ENCODE measurements around the gene MAGEA4. TPM values are rescaled to one million over a fixed set of nuclear protein-coding genes. Genes with fewer than 3 reads are reported as not detected.
"Not testable (repeated sequence)": the region's sequence is repeated elsewhere in the genome, so short reads cannot be mapped to it uniquely, and the experiment has no call there.

The MAGEA4 gene
- total and polyA plus RNA-seq, 5 donors: not detected

DNA sequence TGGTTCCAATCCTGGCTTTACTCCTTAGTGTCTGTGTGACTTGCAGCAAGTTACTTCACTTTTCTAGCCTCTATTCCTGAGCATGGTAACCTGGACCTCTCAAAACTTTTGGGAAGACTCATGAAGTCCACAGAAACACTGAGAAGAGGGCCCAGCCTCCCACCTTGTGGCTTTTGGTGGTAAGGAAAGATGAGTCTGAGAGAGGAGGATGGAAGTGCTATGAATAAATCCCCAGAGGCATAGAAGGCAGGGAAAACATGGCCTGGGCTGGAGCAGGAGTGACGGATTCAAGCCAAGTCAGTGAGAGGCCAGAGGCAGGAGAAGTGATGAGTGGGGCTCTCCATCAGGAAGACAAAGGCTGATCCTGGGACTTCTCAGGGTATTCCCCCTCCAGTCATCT is 10.9 kb upstream of the MAGEA4 start:
- ATAC-seq: no peak
- Histone ChIP-seq H3K4me3 (ENCODE audit: low read length) (no peak overlapping the region), H3K4me1 (ENCODE audit: control insufficient read depth, insufficient read depth, low read length) (no peaks in the 10 kb centered on the region), H3K27ac (ENCODE audit: low read length) (no peak overlapping the region), H3K9me3 (ENCODE audit: control insufficient read depth, low read length) (no peaks in the 10 kb centered on the region), H3K27me3 (ENCODE audit: control insufficient read depth, insufficient read depth) (no peaks in the 10 kb centered on the region)
- intact Hi-C loops (cut with DNase I): no loop called here
- WGBS: 55% methylated on average over 1 of the region's 1 CpG
- DNase-seq: no peak

DNA sequence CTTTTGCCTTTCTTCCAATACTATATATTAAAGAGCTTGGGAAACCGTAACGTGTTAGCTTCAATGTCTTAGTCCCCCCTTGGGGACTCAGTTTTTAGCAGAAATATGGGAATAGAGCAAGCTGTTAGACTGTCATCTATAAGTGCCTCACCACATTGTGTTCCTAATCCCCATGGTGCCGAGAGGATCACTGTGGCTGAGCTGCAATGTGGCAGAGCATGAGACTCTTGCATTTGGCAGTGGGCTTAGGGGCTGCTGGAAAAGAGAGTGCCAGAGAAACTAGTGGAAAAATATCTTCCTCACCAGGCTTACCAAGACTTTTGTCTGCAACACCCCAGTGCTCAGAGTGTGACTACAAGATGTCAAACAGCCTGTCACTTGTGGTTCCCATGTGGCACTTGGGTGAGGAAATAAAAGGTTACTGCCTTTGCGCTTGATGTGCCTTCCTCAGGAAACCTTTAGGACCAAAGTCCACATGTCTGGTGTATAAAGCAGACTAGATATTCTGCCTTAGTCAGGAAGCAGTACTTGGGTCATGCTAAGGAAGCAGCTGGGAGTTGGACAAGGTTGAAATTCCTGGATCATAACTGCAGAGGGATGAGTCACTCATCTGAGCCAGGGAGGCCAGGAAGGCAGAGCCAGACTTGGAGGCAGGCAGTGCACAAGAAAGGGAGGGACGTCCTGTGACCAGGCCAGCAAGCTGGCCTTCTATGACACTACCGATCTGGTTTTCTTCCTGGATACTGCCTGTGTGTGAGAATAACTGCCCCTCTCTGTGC is 9.7 kb upstream of the MAGEA4 start:
- no peaks in the 10 kb centered on the region for H3K4me1 ChIP-seq (ENCODE audit: control insufficient read depth, insufficient read depth, low read length)
- intact Hi-C loops (cut with DNase I): no loop called here
- DNase-seq (peak in 2 of 3 donors; percentile 43 to 52), ATAC-seq (peak; percentile 76 to 95)
- WGBS: 56% methylated on average over 6 of the region's 6 CpGs
- H3K9me3 ChIP-seq (ENCODE audit: control insufficient read depth, low read length): no peaks in the 10 kb centered on the region
- no peak overlapping the region for H3K4me3 ChIP-seq (ENCODE audit: low read length)
- H3K27ac ChIP-seq (ENCODE audit: low read length): no peak overlapping the region
- no peaks in the 10 kb centered on the region for H3K27me3 ChIP-seq (ENCODE audit: control insufficient read depth, insufficient read depth)

DNA sequence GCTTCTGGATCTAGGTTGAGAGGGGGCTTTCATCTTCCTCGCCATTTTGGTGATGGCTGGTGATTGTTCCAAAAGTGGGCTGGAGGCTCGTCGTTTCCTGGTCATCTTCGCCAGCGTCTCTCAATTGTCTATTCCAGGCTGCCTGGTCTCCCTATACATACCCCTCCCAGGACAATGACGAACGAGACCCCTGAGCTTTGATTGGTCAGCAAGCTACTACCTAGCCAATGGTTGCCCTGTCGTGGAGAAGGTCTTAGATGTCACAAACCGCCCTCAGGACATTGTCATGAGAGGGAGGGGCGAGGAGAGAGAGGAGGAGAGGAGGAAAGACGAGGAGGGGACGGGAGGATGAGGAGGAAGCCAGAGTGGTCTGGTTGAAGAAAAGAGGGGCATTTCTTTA is 7.7 kb upstream of the MAGEA4 start:
- no peak overlapping the region for H3K4me3 ChIP-seq (ENCODE audit: low read length)
- ATAC-seq (no peak), DNase-seq (no peak)
- intact Hi-C loops (cut with DNase I): no loop called here
- H3K9me3 ChIP-seq (ENCODE audit: control insufficient read depth, low read length): no peaks in the 10 kb centered on the region
- no peaks in the 10 kb centered on the region for H3K27me3 ChIP-seq (ENCODE audit: control insufficient read depth, insufficient read depth)
- no peak overlapping the region for H3K27ac ChIP-seq (ENCODE audit: low read length)
- no peaks in the 10 kb centered on the region for H3K4me1 ChIP-seq (ENCODE audit: control insufficient read depth, insufficient read depth, low read length)
- WGBS: 86% methylated on average over 12 of the region's 12 CpGs

DNA sequence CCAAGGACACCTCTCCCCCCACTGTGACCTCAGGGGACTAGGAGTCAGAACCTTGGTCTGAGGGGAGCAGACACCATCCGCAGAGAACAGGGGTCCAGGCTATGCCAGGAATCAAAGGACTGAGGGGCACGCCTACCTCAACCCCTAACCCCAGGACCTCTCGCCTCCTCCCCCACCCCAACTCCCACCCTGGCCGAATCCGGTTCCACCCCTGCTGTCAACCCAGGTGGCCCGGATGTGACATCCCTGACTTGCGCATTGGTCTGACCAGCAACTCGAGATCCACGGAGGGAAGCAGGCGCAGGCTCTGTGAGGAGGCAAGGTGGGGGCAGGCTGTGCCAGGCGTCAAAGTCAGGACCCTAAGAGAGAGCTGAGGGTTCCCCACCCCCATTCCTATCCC is 468 bp upstream of the MAGEA4 start:
- WGBS: 78% methylated on average over 11 of the region's 11 CpGs
- no peaks in the 10 kb centered on the region for H3K27me3 ChIP-seq (ENCODE audit: control insufficient read depth, insufficient read depth)
- H3K9me3 ChIP-seq (ENCODE audit: control insufficient read depth, low read length): no peaks in the 10 kb centered on the region
- H3K27ac ChIP-seq (ENCODE audit: low read length): no peak overlapping the region
- no peak for ATAC-seq
- no peak for DNase-seq
- H3K4me3 ChIP-seq (ENCODE audit: low read length): no peak overlapping the region
- intact Hi-C loops (cut with DNase I): no loop called here
- no peaks in the 10 kb centered on the region for H3K4me1 ChIP-seq (ENCODE audit: control insufficient read depth, insufficient read depth, low read length)

DNA sequence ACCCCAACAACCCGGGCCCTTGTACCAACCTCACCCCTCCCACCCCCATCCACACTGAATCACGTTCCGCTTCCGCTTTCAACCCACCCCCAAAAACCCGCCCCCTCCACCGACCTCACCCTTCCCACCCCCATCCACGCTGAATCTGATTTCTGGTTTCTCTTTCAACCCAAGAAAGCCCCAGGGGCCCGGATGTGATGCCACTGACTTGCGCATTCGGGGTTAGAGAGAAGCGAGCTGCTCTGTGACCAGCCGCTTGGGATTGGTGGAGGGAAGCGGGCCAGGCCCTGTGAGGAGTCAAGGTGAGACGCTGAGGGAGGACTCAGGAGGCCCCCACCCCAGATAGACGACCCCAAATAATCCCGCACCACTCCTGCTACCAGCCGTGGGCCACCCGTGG is 6.0 kb downstream of the MAGEA4 start:
- 94% methylated on average over 16 of the region's 18 CpGs for WGBS
- ATAC-seq; intact Hi-C loops (cut with DNase I); H3K4me1 ChIP-seq (ENCODE audit: control insufficient read depth, insufficient read depth, low read length); H3K27me3 ChIP-seq (ENCODE audit: control insufficient read depth, insufficient read depth); H3K4me3 ChIP-seq (ENCODE audit: low read length); H3K27ac ChIP-seq (ENCODE audit: low read length); DNase-seq; H3K9me3 ChIP-seq (ENCODE audit: control insufficient read depth, low read length): not testable (repeated sequence)

DNA sequence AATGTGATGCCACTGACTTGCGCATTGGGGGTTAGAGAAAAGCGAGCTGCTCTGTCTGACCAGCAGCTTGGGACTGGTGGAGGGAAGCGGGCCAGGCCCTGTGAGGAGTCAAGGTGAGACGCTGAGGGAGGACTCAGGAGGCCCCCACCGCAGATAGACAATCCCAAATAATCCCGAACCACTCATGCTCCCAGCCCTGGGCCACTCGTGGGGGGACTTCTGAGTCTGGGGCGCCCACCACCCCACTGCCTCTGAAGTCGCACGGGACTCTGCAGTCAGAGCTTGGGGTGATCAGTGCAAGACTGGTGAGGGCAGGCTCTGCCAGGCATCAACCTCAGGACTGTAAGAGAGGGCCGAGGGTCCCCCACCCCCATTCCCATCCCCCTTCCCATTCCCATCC is 6.9 kb downstream of the MAGEA4 start:
- no peak for DNase-seq
- 97% methylated on average over 11 of the region's 11 CpGs for WGBS
- intact Hi-C loops (cut with DNase I): no loop called here

DNA sequence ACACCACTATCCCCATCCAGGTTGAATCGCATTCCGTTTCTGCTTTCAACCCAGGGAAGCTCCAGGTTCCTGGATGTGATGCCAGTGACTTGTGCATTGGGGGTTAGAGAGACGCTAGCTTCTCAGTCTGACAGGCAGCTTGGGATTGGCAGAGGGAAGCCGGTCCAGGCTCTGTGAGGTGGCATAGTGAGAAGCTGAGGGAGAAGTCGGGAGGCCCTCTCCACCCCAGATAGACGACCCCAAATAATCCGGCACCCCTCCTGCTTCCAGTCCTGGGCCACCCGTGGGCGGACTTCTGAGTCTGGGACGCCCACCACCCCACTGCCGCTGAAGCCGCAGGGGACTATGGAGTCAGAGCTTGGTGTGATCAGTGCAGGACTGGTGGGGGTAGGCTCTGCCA is 7.4 kb downstream of the MAGEA4 start:
- Histone ChIP-seq H3K4me3 (ENCODE audit: low read length) (no peak overlapping the region), H3K27me3 (ENCODE audit: control insufficient read depth, insufficient read depth) (no peaks in the 10 kb centered on the region), H3K4me1 (ENCODE audit: control insufficient read depth, insufficient read depth, low read length) (no peaks in the 10 kb centered on the region), H3K9me3 (ENCODE audit: control insufficient read depth, low read length) (no peaks in the 10 kb centered on the region), H3K27ac (ENCODE audit: low read length) (no peak overlapping the region)
- no peak for DNase-seq
- ATAC-seq: no peak
- 93% methylated on average over 12 of the region's 12 CpGs for WGBS
- intact Hi-C loops (cut with DNase I): no loop called here

More for the DNA sequence above, 6.9 kb downstream of the MAGEA4 start:
- H3K9me3 ChIP-seq (ENCODE audit: control insufficient read depth, low read length): no peaks in the 10 kb centered on the region
- H3K27me3 ChIP-seq (ENCODE audit: control insufficient read depth, insufficient read depth): no peaks in the 10 kb centered on the region
- no peak for ATAC-seq
- H3K4me1 ChIP-seq (ENCODE audit: control insufficient read depth, insufficient read depth, low read length): no peaks in the 10 kb centered on the region
- no peak overlapping the region for H3K4me3 ChIP-seq (ENCODE audit: low read length)
- no peak overlapping the region for H3K27ac ChIP-seq (ENCODE audit: low read length)

DNA sequence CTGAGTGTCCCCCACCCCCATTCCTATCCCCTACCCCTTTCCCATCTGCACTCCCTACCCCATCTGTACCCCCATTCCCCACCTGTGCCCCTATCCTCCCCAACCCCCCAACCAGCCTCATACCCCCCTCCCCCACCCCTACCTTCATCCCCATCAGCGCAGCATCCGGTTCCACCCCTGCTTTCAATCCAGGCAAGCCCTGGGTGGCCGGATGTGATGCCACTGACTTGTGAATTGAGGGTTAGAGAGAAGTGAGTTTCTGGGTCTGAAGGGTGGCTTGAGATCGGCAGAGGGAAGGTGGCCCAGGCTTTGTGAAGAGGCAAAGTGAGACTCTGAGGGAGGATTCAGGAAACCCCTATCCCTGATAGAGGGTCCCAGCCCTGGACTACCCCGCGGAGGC is 7.8 kb downstream of the MAGEA4 start:
- Histone ChIP-seq H3K4me3 (ENCODE audit: low read length) (no peak overlapping the region), H3K4me1 (ENCODE audit: control insufficient read depth, insufficient read depth, low read length) (no peaks in the 10 kb centered on the region), H3K27me3 (ENCODE audit: control insufficient read depth, insufficient read depth) (no peaks in the 10 kb centered on the region), H3K9me3 (ENCODE audit: control insufficient read depth, low read length) (no peaks in the 10 kb centered on the region), H3K27ac (ENCODE audit: low read length) (no peak overlapping the region)
- intact Hi-C loops (cut with DNase I): no loop called here
- 61% methylated on average over 6 of the region's 6 CpGs for WGBS
- DNase-seq (no peak), ATAC-seq (no peak)

DNA sequence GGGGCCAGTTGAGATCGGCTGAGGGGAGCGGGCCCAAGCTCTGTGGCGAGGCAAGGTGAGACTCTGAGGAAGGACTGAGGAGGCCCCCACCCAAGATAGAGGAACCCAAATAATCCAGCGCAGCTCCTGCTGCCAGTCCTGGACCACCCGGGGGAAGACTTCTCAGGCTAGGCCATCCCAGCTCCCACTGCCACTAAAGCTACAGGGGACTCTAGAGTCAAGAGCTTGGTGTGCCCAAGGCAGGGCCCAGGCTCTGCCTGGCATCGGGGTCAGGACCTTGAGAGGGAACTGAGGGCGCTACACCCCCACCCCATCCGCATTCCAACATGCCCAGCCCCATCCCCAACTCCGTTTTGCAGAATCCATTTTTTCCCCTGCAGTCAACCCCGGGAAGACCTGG is 8.6 kb downstream of the MAGEA4 start:
- DNase-seq (no peak), ATAC-seq (no peak)
- Histone ChIP-seq H3K27me3 (ENCODE audit: control insufficient read depth, insufficient read depth) (no peaks in the 10 kb centered on the region), H3K4me3 (ENCODE audit: low read length) (no peak overlapping the region), H3K27ac (ENCODE audit: low read length) (no peak overlapping the region), H3K4me1 (ENCODE audit: control insufficient read depth, insufficient read depth, low read length) (no peaks in the 10 kb centered on the region), H3K9me3 (ENCODE audit: control insufficient read depth, low read length) (no peaks in the 10 kb centered on the region)
- intact Hi-C loops (cut with DNase I): no loop called here
- WGBS: 92% methylated on average over 10 of the region's 10 CpGs

DNA sequence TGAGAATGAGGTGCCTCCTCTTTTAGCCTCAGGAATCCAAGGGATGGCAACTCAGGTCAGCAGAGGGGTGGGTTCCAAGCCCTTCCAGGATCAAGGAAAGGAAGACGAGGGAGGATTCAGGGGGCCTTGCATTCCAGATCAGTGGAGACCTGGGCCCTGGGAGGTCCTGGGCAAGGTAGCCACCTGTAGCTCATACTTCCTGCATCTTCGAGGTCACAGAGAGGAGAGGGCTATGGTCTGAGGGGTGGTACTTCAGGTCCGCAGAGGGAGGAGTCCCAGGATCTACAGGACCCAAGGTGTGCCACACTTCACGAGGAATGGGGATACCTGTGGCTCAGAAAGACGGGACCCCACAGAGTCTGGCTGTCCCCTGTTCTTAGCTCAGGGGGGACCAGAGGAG is 9.2 kb downstream of the MAGEA4 start:
- WGBS: 90% methylated on average over 5 of the region's 5 CpGs
- Histone ChIP-seq H3K27me3 (ENCODE audit: control insufficient read depth, insufficient read depth) (no peaks in the 10 kb centered on the region), H3K27ac (ENCODE audit: low read length) (no peak overlapping the region), H3K4me3 (ENCODE audit: low read length) (no peak overlapping the region), H3K9me3 (ENCODE audit: control insufficient read depth, low read length) (no peaks in the 10 kb centered on the region), H3K4me1 (ENCODE audit: control insufficient read depth, insufficient read depth, low read length) (no peaks in the 10 kb centered on the region)
- DNase-seq: no peak
- ATAC-seq: no peak
- intact Hi-C loops (cut with DNase I): no loop called here

DNA sequence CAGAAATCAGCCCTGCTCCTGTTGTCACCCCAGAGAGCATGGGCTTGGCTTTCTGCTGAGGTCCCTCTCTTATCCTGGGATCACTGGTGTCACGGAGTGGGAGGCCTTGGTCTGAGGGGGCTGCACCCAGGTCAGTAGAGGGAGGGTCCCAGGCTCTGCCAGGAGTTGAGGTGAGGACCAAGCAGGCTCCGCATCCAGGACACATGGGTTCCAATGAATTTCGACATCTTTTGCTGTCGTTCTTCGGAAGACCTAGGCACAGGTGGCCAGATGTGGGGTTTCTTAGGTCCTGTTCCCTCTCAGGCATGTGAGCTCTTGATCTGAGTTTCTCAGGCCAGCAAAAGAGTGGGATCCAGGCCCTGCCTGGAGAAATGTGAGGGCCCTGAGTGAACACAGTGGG is 10.0 kb downstream of the MAGEA4 start:
- no peaks in the 10 kb centered on the region for H3K4me1 ChIP-seq (ENCODE audit: control insufficient read depth, insufficient read depth, low read length)
- no peak overlapping the region for H3K27ac ChIP-seq (ENCODE audit: low read length)
- H3K4me3 ChIP-seq (ENCODE audit: low read length): no peak overlapping the region
- over 99% methylated on average over 5 of the region's 5 CpGs for WGBS
- H3K27me3 ChIP-seq (ENCODE audit: control insufficient read depth, insufficient read depth): no peaks in the 10 kb centered on the region
- no peaks in the 10 kb centered on the region for H3K9me3 ChIP-seq (ENCODE audit: control insufficient read depth, low read length)
- ATAC-seq (no peak), DNase-seq (no peak)
- intact Hi-C loops (cut with DNase I): no loop called here

DNA sequence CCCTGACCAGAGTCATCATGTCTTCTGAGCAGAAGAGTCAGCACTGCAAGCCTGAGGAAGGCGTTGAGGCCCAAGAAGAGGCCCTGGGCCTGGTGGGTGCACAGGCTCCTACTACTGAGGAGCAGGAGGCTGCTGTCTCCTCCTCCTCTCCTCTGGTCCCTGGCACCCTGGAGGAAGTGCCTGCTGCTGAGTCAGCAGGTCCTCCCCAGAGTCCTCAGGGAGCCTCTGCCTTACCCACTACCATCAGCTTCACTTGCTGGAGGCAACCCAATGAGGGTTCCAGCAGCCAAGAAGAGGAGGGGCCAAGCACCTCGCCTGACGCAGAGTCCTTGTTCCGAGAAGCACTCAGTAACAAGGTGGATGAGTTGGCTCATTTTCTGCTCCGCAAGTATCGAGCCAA is 11.0 kb downstream of the MAGEA4 start:
- intact Hi-C loops (cut with DNase I): no loop called here
- no peaks in the 10 kb centered on the region for H3K27me3 ChIP-seq (ENCODE audit: control insufficient read depth, insufficient read depth)
- H3K27ac ChIP-seq (ENCODE audit: low read length): no peak overlapping the region
- no peak for ATAC-seq
- H3K9me3 ChIP-seq (ENCODE audit: control insufficient read depth, low read length): no peaks in the 10 kb centered on the region
- H3K4me3 ChIP-seq (ENCODE audit: low read length): no peak overlapping the region
- WGBS: 91% methylated on average over 6 of the region's 6 CpGs
- no peak for DNase-seq
- H3K4me1 ChIP-seq (ENCODE audit: control insufficient read depth, insufficient read depth, low read length): no peaks in the 10 kb centered on the region
